ENCODE data around the gene CLTB.

GRCh38 chr5:176432707-176433106 is 16.4 kb upstream of the CLTB start:
- no peak for TF ChIP-seq POLR2AphosphoS5 (IDR thresholded peaks at IDR 0.05; ENCODE audit: low read depth, low read length)
- TF ChIP-seq POLR2A (IDR thresholded peaks at IDR 0.05; ENCODE audit: low read depth, low read length), result no peak

Measured in GM12892 (cell line).